Esophagus squamous epithelium (tissue), 4 donors: Measurements from ENCODE around the gene ZNF814.

ENCODE experiments used
- POLR2A ChIP-seq, 4 donors: fragments of 450-650 bp; IDR thresholded peaks; one replicate each; pipeline ENCODE4 v1.6.1; 2017; ENCODE audit warnings: antibody characterized with exemption in 4 of 4, mild to moderate bottlenecking in 4 of 4, moderate library complexity in 3 of 4
- TF ChIP-seq, protein P1 (sequence below), 6 experiments: fragments of 450-650 bp in 4 of 6; fragments of 200-600 bp in 2 of 6; sonication (generic) in 2 of 6; IDR thresholded peaks; one replicate each; pipeline ENCODE4 v1.5.1; 2016 to 2019; ENCODE audit warnings: antibody characterized with exemption in 6 of 6, mild to moderate bottlenecking in 4 of 6, moderate library complexity in 4 of 6

DNA sequence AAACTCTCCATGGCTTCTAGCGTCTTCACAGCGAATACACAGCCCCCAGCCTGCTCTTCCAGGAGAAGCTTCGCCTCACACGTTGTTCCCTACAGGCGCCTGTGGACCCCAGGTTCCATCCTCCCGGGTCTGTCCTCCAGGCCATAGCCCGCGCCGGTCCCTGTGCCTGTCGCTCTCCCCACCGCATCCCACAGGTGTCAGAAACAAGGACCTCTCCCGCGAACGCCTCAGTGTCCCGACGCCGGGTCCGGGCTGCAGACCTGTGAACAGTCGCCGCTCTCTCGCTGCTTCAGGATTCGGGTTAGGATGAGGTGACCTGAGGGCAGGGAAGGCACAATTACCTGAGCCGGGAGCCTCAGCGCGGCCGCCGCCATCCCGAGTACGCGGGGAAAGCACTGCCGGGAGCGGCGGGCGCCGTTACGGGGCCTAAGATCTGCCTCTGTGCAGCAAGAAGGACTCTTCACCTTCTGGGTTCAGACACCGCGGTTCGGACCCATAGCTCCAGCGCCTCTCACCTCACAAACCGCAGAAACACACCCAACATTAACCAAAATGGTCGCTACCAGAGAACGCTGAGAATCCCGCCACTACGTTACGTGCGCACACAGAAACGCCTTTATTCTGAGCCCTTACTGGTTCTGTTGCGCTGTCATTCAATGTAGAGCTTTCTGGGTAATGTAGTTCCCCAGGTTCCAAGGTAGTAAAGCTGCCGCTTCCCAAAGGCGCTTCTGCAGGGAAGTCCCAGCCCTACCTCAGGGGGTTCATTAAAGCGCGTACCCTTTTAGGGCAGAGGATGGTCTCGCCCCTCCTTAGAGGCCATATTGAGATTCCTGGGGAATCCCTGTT, 46.2 kb upstream of the ZNF814 start, which contains the start of gene ZNF418:
- TF ChIP-seq, protein P1, sequence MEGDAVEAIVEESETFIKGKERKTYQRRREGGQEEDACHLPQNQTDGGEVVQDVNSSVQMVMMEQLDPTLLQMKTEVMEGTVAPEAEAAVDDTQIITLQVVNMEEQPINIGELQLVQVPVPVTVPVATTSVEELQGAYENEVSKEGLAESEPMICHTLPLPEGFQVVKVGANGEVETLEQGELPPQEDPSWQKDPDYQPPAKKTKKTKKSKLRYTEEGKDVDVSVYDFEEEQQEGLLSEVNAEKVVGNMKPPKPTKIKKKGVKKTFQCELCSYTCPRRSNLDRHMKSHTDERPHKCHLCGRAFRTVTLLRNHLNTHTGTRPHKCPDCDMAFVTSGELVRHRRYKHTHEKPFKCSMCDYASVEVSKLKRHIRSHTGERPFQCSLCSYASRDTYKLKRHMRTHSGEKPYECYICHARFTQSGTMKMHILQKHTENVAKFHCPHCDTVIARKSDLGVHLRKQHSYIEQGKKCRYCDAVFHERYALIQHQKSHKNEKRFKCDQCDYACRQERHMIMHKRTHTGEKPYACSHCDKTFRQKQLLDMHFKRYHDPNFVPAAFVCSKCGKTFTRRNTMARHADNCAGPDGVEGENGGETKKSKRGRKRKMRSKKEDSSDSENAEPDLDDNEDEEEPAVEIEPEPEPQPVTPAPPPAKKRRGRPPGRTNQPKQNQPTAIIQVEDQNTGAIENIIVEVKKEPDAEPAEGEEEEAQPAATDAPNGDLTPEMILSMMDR (IDR thresholded peaks at IDR 0.05), result no peak
- no peak for TF ChIP-seq POLR2A (IDR thresholded peaks at IDR 0.05)
